ENCODE results near the gene CALHM3.

CALHM3 gene

GRCh38 chr10:103499881-103500280 lies 20.8 kb upstream of the CALHM3 start:
- 58% methylated on average over 6 of the region's 7 CpGs for WGBS
- peaks cover 34% of the 10 kb centered on the region for H3K27me3 ChIP-seq (ENCODE audit: insufficient read depth, low read length)
- H3K36me3 ChIP-seq (ENCODE audit: insufficient read depth, low read length) = no peaks in the 10 kb centered on the region
- H3K4me3 ChIP-seq (ENCODE audit: low read length) = no peak overlapping the region
- H3K9me3 ChIP-seq (ENCODE audit: insufficient read depth, low read depth, low read length) = no peaks in the 10 kb centered on the region
- H3K27ac ChIP-seq (ENCODE audit: low read depth, low read length) = no peak overlapping the region
- peaks cover 3% of the 10 kb centered on the region; the same call in 1 of the 2 replicates for H3K4me1 ChIP-seq (ENCODE audit: insufficient read depth, low read length)
- H3K9ac ChIP-seq (ENCODE audit: low read depth, low read length) = no peak overlapping the region

- no peak overlapping the region for H3K9ac ChIP-seq (ENCODE audit: low read depth, low read length)
- peaks cover 42% of the 10 kb centered on the region for H3K27me3 ChIP-seq (ENCODE audit: insufficient read depth, low read length)
- no peaks in the 10 kb centered on the region for H3K9me3 ChIP-seq (ENCODE audit: insufficient read depth, low read depth, low read length)
- no peaks in the 10 kb centered on the region for H3K36me3 ChIP-seq (ENCODE audit: insufficient read depth, low read length)
- peaks cover 3% of the 10 kb centered on the region; the same call in 1 of the 2 replicates for H3K4me1 ChIP-seq (ENCODE audit: insufficient read depth, low read length)
- WGBS = 88% methylated on average over 5 of the region's 5 CpGs
- no peak overlapping the region for H3K4me3 ChIP-seq (ENCODE audit: low read length)
- no peak overlapping the region for H3K27ac ChIP-seq (ENCODE audit: low read depth, low read length)
These were observed 20.0 kb upstream of the CALHM3 start for GRCh38 chr10:103498936-103499638.

GRCh38 chr10:103497161-103497915 lies 18.3 kb upstream of the CALHM3 start:
- Histone ChIP-seq H3K9me3 (ENCODE audit: insufficient read depth, low read depth, low read length) (no peaks in the 10 kb centered on the region), H3K27me3 (ENCODE audit: insufficient read depth, low read length) (peaks cover 59% of the 10 kb centered on the region), H3K4me1 (ENCODE audit: insufficient read depth, low read length) (peaks cover 3% of the 10 kb centered on the region; the same call in 1 of the 2 replicates), H3K36me3 (ENCODE audit: insufficient read depth, low read length) (no peaks in the 10 kb centered on the region), H3K27ac (ENCODE audit: low read depth, low read length) (no peak overlapping the region), H3K9ac (ENCODE audit: low read depth, low read length) (no peak overlapping the region), H3K4me3 (ENCODE audit: low read length) (no peak overlapping the region)
- WGBS = 89% methylated on average over 8 of the region's 8 CpGs

GRCh38 chr10:103495321-103495720 lies 16.3 kb upstream of the CALHM3 start:
- H3K4me3 ChIP-seq (ENCODE audit: low read length) = no peak overlapping the region
- 90% methylated on average over 3 of the region's 3 CpGs for WGBS
- H3K27ac ChIP-seq (ENCODE audit: low read depth, low read length) = no peak overlapping the region
- H3K9ac ChIP-seq (ENCODE audit: low read depth, low read length) = no peak overlapping the region
- peaks cover 70% of the 10 kb centered on the region for H3K27me3 ChIP-seq (ENCODE audit: insufficient read depth, low read length)
- no peaks in the 10 kb centered on the region for H3K36me3 ChIP-seq (ENCODE audit: insufficient read depth, low read length)
- H3K4me1 ChIP-seq (ENCODE audit: insufficient read depth, low read length) = peaks cover 10% of the 10 kb centered on the region; the same call in 1 of the 2 replicates
- no peaks in the 10 kb centered on the region for H3K9me3 ChIP-seq (ENCODE audit: insufficient read depth, low read depth, low read length)

GRCh38 chr10:103493916-103494877 lies 15.2 kb upstream of the CALHM3 start:
- Histone ChIP-seq H3K36me3 (ENCODE audit: insufficient read depth, low read length) (no peaks in the 10 kb centered on the region), H3K27ac (ENCODE audit: low read depth, low read length) (no peak overlapping the region), H3K9me3 (ENCODE audit: insufficient read depth, low read depth, low read length) (no peaks in the 10 kb centered on the region), H3K9ac (ENCODE audit: low read depth, low read length) (no peak overlapping the region), H3K27me3 (ENCODE audit: insufficient read depth, low read length) (peaks cover 70% of the 10 kb centered on the region), H3K4me3 (ENCODE audit: low read length) (peak overlapping the region; percentile 60), H3K4me1 (ENCODE audit: insufficient read depth, low read length) (peaks cover 7% of the 10 kb centered on the region; the same call in 1 of the 2 replicates)
- WGBS = 1% methylated on average over 92 of the region's 92 CpGs

- WGBS = 3% methylated on average over 65 of the region's 65 CpGs
- Histone ChIP-seq H3K27me3 (ENCODE audit: insufficient read depth, low read length) (peaks cover 65% of the 10 kb centered on the region), H3K4me3 (ENCODE audit: low read length) (peak within 1 kb of the TSS; percentile 60), H3K4me1 (ENCODE audit: insufficient read depth, low read length) (peaks cover 7% of the 10 kb centered on the region; the same call in 1 of the 2 replicates), H3K9ac (ENCODE audit: low read depth, low read length) (no peak within 1 kb of the TSS), H3K36me3 (ENCODE audit: insufficient read depth, low read length) (no peaks in the 10 kb centered on the region), H3K9me3 (ENCODE audit: insufficient read depth, low read depth, low read length) (no peaks in the 10 kb centered on the region), H3K27ac (ENCODE audit: low read depth, low read length) (no peak within 1 kb of the TSS)
These were observed 14.4 kb upstream of the CALHM3 start, which contains the start of gene NEURL1 for GRCh38 chr10:103493362-103493915. NEURL1 (plus strand) TSS chr10:103493705; CDS start chr10:103494388, 683 bp downstream.

- Histone ChIP-seq H3K36me3 (ENCODE audit: insufficient read depth, low read length) (no peaks in the 10 kb centered on the region), H3K4me3 (ENCODE audit: low read length) (peak overlapping the region; percentile 60; the same call in 1 of the 2 replicates), H3K27me3 (ENCODE audit: insufficient read depth, low read length) (peaks cover 63% of the 10 kb centered on the region), H3K27ac (ENCODE audit: low read depth, low read length) (no peak overlapping the region), H3K9ac (ENCODE audit: low read depth, low read length) (no peak overlapping the region), H3K9me3 (ENCODE audit: insufficient read depth, low read depth, low read length) (no peaks in the 10 kb centered on the region), H3K4me1 (ENCODE audit: insufficient read depth, low read length) (peaks cover 7% of the 10 kb centered on the region; the same call in 1 of the 2 replicates)
- 82% methylated on average over 5 of the region's 5 CpGs for WGBS
These were observed 13.7 kb upstream of the CALHM3 start for GRCh38 chr10:103492655-103493261.

- H3K9ac ChIP-seq (ENCODE audit: low read depth, low read length) = no peak overlapping the region
These were observed 12.8 kb upstream of the CALHM3 start for GRCh38 chr10:103491729-103492364.

GRCh38 chr10:103490986-103491314 lies 11.9 kb upstream of the CALHM3 start:
- Histone ChIP-seq H3K9me3 (ENCODE audit: insufficient read depth, low read depth, low read length) (no peaks in the 10 kb centered on the region), H3K27ac (ENCODE audit: low read depth, low read length) (no peak overlapping the region), H3K4me3 (ENCODE audit: low read length) (no peak overlapping the region), H3K4me1 (ENCODE audit: insufficient read depth, low read length) (peaks cover 7% of the 10 kb centered on the region; the same call in 1 of the 2 replicates), H3K27me3 (ENCODE audit: insufficient read depth, low read length) (peaks cover 47% of the 10 kb centered on the region), H3K36me3 (ENCODE audit: insufficient read depth, low read length) (no peaks in the 10 kb centered on the region), H3K9ac (ENCODE audit: low read depth, low read length) (no peak overlapping the region)
- WGBS = 95% methylated on average over 1 of the region's 1 CpG

More at GRCh38 chr10:103491729-103492364, 12.8 kb upstream of the CALHM3 start:
- Histone ChIP-seq H3K36me3 (ENCODE audit: insufficient read depth, low read length) (no peaks in the 10 kb centered on the region), H3K27ac (ENCODE audit: low read depth, low read length) (no peak overlapping the region), H3K4me1 (ENCODE audit: insufficient read depth, low read length) (peaks cover 7% of the 10 kb centered on the region; the same call in 1 of the 2 replicates), H3K27me3 (ENCODE audit: insufficient read depth, low read length) (peaks cover 54% of the 10 kb centered on the region), H3K9me3 (ENCODE audit: insufficient read depth, low read depth, low read length) (no peaks in the 10 kb centered on the region), H3K4me3 (ENCODE audit: low read length) (no peak overlapping the region)
- 60% methylated on average over 7 of the region's 7 CpGs for WGBS

- Histone ChIP-seq H3K4me3 (ENCODE audit: low read length) (no peak overlapping the region), H3K36me3 (ENCODE audit: insufficient read depth, low read length) (no peaks in the 10 kb centered on the region), H3K9me3 (ENCODE audit: insufficient read depth, low read depth, low read length) (no peaks in the 10 kb centered on the region), H3K27ac (ENCODE audit: low read depth, low read length) (no peak overlapping the region), H3K27me3 (ENCODE audit: insufficient read depth, low read length) (peaks cover 11% of the 10 kb centered on the region), H3K4me1 (ENCODE audit: insufficient read depth, low read length) (peaks cover 7% of the 10 kb centered on the region; the same call in 1 of the 2 replicates), H3K9ac (ENCODE audit: low read depth, low read length) (no peak overlapping the region)
- 98% methylated on average over 2 of the region's 2 CpGs for WGBS
These were observed 8.3 kb upstream of the CALHM3 start for GRCh38 chr10:103487410-103487708.
